Activated CD4-positive, alpha-beta T cell treated with anti-CD3 and anti-CD28 coated beads, Interleukin-10, Interleukin-2, amounts not matched to agents 100 ng/mL and 50 ng/mL, durations not matched to agents 16 hours and 8 hours (primary cell): Measurements from ENCODE around the gene CX3CL1.
A peak's percentile ranks its signal among the peaks of the same experiment; 100 is the strongest.
"Not testable (repeated sequence)": the region's sequence is repeated elsewhere in the genome, so short reads cannot be mapped to it uniquely, and the experiment has no call there.

Experiments used
- DNase-seq: peaks from one replicate; pipeline ENCODE4 v3.0.0-alpha.2; 2020

CX3CL1 gene

DNA sequence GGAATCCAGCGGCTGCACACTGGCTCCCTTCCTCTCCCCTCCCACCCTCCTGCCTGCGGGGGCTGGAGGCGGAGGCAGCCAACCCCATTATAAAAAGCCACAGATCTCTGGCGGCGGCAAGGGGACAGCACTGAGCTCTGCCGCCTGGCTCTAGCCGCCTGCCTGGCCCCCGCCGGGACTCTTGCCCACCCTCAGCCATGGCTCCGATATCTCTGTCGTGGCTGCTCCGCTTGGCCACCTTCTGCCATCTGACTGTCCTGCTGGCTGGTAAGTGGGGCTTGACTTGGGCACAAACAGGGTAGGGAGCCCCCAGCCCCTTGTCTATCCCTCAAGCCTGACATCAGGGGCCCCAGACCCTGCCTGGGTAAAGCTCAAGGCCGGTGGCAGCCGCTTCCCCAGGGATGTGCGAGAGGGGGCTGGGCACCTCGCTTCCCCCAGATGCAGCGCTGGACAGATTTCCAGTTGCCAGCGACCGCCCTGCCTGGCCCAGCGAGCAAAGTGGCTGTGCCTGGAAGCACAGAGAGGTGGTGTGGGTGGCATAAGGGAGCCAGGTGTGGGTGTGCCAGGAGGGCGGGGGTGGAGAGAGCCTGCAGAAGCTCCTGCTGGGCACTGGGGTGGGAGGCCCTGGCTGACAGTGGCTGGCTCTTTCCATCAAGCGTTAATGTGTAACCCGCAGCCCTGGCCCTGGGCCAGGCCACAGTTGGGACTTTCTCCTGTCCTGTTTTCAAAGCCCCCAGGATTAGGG, at the start of gene CX3CL1:
Gene CX3CL1 (plus strand): TSS at position 119 of the 745 bp plus-strand sequence. CDS start 79 bp downstream, at position 198.
- no peak for DNase-seq

DNA sequence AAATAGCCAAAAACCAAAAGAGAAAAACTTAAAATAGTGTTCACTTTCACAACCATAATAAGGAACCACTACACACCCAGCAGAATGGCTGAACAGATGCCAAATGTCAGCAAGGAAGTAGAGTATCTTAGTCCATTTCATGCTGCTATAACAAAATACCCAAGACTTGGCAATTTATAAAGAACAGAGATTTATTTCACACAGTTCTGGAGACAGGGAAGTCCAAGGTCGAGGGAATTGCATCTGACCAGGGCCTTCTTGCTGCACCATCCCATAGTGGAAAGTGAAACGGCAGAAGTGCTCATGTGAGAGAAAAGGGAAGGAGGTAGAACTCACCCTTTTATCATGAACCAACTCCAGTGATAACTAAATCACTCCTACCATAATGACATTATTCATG, 47.5 kb upstream of the CX3CL1 start:
- no peak for DNase-seq

GRCh38 chr16:57325458-57325857, 46.8 kb upstream of the CX3CL1 start:
- DNase-seq: no peak

DNA sequence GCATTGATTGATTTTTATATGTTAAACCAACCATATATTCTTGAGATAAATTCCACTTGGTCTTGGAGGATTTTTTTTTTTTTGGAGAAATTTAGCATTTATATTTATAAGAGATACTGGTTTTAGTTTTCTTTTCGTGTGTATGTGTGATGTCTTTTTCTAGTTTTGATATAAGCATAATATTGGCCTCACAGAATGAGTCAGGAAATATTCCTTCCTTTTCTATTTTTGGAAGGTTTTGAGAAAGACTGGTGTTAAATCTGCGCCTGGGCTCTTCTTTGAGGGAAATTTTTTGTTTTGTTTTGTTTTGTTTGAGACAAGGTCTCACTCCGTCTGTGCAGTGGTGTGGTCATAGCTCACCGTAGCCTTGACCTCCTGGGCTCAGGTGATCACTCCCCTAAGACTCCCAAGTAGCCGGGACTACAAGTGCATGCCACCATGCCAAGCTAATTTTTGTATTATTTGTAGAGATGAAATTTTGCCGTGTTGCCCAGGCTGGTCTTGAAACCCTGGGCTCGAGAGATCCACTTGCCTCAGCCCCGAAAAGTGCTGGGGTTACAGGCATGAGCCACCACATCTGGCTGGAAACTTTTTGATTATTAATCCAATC, 42.5 kb upstream of the CX3CL1 start:
- DNase-seq: no peak

GRCh38 chr16:57331355-57331754, 40.9 kb upstream of the CX3CL1 start:
- no peak for DNase-seq

DNA sequence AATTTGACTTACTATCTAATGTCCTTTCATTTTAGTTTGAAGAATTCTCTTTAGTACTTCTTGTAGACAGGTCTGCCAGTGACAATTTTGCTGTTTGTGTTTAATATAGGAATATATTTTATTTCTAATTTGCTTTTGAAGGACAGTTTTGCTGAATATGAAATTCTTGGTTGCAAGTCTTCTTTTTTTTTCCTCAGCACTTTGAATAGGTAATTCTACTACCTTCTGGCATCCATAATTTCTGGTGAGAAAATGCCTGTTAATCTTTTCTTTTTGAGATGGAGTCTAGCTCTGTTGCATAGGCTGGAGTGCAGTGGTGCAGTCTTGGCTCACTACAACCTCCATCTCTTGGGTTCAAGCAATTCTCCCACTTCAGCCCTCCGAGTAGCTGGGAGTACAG, 38.9 kb upstream of the CX3CL1 start:
- no peak for DNase-seq

- DNase-seq: no peak
These were observed 36.9 kb upstream of the CX3CL1 start for GRCh38 chr16:57335366-57335765.

DNA sequence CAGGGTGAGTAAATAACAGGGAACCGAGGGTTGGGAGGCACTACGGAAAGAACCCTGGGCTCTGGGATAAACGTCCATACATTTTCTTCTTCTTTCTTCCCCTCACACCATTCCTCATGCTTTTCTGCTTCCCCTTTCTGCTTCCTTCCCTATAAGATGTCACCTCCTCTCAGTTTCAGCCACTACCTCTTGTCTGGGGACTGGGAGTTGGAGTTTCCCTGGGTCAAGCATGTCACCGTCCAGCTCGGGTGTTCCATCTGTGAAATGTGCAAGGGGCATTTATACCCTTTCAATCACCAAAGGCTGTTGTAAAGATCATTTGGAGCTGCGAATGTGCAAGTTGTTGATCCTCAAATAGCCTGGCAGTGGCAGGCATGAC, 31.2 kb upstream of the CX3CL1 start:
- DNase-seq: no peak

- DNase-seq: no peak
These were observed 30.6 kb upstream of the CX3CL1 start for GRCh38 chr16:57341441-57342303.

DNA sequence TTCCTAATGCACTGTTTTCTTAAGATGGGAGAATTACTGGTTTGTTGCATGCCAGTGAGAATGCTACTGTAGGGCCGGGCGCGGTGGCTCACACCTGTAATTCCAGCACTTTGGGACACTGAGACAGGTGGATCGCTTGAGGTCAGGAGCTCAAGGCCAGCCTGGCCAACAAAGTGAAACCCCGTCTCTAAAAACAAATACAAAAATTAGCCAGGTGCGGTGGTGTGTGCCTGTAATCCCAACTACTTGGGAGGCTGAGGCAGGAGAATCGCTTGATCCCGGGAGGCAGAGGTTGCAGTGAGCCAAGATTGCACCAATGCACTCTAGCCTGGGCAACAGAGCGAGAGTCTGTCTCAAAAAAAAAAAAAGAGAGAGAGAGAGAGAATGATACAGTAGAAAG, 29.7 kb upstream of the CX3CL1 start:
- DNase-seq: not testable (repeated sequence)

- DNase-seq: no peak
These were observed 29.1 kb upstream of the CX3CL1 start for GRCh38 chr16:57343221-57343620.

GRCh38 chr16:57344094-57344493, 28.2 kb upstream of the CX3CL1 start:
- DNase-seq: not testable (repeated sequence)

DNA sequence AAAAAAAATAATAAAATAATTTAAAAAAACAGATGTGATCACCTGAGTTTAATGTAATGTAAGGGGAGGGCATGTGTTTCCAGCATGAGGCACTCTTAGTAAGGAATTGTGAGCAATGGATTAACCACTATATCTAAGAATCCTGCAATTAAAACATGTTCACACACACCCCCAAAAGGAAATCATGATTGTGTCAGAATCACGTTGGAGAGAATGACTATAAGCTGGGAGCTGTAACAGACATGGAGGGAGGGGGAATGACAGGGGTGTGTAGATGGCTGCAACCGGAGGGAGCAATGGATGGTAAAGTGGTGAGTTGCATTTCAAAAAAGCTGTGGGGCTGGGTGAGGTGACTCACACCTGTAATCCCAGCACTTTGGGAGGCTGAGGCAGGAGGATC, 27.3 kb upstream of the CX3CL1 start:
- DNase-seq: no peak

DNA sequence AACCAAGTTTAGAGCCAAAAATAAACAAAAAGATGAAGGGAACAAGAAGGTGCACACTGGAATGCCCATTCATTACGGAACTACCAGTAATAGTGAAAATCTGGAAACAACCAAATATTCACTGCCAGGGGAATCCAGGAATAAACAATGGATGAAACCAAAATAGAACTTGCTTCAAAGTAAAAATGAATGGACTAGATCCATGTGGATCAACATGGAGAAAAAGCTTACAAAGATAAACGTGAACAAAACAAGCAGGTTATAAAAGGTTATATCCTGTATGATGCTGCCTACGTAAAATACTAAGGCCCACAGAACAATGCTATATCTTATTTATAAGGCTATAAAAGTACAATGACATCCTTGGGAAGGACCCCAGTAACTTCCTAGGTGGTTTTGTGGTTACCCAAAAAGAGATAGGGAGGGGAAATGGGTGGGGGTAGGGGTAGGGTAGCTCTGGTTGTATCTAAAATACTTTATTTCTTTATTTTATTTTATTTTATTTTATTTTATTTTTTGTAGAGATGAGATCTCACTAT, 26.6 kb upstream of the CX3CL1 start:
- no peak for DNase-seq

DNA sequence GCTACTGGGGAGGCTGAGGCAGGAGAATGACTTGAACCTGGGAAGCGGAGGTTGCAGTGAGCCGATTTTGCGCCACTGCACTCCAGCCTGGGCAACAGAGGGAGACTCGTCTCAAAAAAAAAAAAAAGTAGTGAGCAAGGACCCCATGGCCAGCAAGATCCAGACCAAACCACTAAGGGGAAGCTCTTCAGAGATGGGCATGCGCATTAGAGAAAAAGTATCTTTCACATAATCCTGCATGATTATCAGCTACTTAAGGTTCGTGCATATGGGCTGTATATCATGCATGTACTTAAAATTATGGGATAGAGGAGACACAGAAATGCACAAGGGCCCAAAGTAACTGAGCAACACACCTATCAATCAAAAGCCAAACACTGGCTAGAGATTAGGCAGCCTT, 24.4 kb upstream of the CX3CL1 start:
- no peak for DNase-seq

- DNase-seq: no peak
These were observed 24.0 kb upstream of the CX3CL1 start for GRCh38 chr16:57348327-57348726.

DNA sequence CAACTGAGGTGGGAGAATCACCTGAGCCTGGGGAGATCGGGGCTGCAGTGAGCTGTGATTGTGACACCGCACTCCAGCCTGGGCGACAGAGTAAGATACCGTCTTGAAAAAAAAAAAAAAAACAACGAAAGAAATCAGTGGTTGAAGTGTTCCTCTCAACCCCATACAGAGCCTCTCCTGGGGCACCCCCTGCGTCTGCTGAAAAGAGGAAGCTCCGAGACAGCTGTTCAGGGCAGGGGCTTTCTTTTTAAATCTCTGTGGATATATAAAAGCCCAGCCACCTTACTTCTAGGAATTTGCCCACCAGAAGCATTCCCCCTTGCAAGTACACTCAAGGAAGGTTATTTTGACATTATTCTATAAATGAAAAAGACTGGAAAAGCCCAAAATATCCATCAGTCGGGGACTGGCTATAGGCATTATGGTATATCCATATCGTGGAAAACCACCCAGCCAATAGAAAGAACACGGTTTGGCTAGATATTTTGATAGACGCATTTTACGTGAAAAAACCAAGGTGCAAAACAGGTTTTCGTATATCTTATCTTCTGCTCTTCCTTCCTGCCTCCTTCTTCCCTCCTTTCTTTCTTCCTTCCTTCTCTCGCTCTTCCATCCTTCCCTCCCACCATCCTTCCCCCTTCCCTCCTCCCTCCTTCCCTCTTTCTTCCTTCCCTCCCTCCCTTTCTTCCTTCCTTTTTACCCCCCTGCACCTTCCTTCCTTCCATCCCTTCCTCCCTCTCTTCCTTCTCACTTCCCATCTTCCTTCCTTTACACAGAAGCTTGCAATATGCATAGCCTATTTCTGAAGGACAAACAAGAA, 22.9 kb upstream of the CX3CL1 start:
- DNase-seq: peak; percentile 6

GRCh38 chr16:57352636-57353047, 19.6 kb upstream of the CX3CL1 start:
- no peak for DNase-seq

DNA sequence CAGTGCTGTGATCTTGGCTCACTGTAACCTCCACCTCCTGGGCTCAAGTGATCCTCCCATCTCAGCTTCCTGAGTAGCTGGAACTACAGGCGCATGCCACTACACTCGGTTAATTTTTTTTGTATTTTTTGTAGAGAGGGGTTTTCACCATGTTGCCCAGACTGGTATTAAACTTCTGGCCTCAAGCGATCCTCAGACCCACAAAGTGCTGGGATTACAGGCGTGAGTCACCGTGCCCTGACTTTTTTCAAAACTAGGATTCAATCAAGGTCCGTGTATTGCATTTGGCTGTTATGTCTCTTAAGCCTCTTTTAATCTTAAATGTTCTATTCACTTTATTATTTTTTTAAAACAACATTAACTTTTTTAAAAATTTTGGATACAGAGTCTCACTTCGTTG, 18.0 kb upstream of the CX3CL1 start:
- DNase-seq: no peak

DNA sequence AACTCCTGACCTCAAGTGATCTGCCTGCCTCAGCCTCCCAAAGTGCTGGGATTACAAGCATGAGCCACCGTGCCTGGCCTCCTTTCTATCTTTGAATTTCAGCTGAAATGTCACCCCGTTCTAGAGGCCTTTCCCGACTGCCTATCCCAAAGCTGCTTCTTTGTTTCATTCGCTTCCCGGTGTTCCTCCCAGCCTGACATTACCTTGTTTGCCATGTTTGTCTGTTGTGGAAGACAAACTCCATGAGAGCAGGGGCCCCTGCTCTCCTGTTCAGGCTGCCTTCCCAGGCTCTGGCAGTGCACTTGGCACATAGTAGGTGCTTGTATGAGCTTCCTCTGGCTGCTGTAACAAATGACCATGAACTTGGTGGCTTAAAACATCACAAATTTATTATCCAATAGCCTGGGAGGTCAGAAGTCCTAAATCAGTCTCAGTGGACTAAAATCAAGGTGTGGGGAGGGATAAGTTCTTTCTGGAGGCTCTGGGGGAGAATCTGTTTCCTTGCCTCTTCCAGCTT, 16.3 kb upstream of the CX3CL1 start:
- no peak for DNase-seq

GRCh38 chr16:57356547-57356946, 15.7 kb upstream of the CX3CL1 start:
- DNase-seq: no peak

- no peak for DNase-seq
These were observed 14.8 kb upstream of the CX3CL1 start for GRCh38 chr16:57357330-57358085.
